Activated naive CD8-positive, alpha-beta T cell (primary cell): ENCODE results near the gene FOXJ3.

Source experiments
- H3K27ac Mint-ChIP-seq: one replicate; pipeline ENCODE4 v1.8.0; 2021; ENCODE audit warnings: mixed read lengths
- H3K27me3 Mint-ChIP-seq: one replicate; pipeline ENCODE4 v1.8.0; 2021; ENCODE audit warnings: mixed read lengths
- H3K36me3 Mint-ChIP-seq: one replicate; pipeline ENCODE4 v1.8.0; 2021; ENCODE audit warnings: mixed read lengths
- H3K4me1 Mint-ChIP-seq: one replicate; pipeline ENCODE4 v1.8.0; 2021; ENCODE audit warnings: low read depth, mixed read lengths
- H3K4me3 Mint-ChIP-seq: one replicate; pipeline ENCODE4 v1.8.0; 2021; ENCODE audit warnings: mild to moderate bottlenecking, mixed read lengths
- H3K9me3 Mint-ChIP-seq: one replicate; pipeline ENCODE4 v1.8.0; 2021; ENCODE audit warnings: low read depth, mixed read lengths

Gene FOXJ3

DNA sequence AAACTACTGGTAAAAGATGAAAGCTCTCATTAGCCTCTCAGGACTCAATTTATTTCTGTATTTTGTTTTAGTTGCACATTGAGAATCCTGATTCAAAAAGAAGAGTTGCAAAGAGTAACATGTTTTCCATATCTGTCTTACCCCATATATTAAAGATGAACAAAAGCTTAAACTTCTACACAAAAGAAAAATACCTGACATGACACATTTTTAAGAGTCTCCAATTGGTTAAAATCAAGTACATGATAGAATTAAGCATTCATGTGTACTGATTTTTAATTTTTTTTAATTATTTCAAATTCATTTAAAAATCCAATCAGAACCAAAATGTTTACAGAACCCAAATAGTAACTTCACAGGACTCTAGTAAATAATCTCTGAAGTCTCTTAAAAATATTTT lies 72.0 kb downstream of the FOXJ3 start:
- H3K9me3 Mint-ChIP-seq: no peaks in the 10 kb centered on the region
- H3K27ac Mint-ChIP-seq: no peak overlapping the region
- peaks cover 74% of the 10 kb centered on the region for H3K4me1 Mint-ChIP-seq
- H3K36me3 Mint-ChIP-seq: peaks cover 15% of the 10 kb centered on the region
- no peak overlapping the region for H3K4me3 Mint-ChIP-seq
- no peaks in the 10 kb centered on the region for H3K27me3 Mint-ChIP-seq

DNA sequence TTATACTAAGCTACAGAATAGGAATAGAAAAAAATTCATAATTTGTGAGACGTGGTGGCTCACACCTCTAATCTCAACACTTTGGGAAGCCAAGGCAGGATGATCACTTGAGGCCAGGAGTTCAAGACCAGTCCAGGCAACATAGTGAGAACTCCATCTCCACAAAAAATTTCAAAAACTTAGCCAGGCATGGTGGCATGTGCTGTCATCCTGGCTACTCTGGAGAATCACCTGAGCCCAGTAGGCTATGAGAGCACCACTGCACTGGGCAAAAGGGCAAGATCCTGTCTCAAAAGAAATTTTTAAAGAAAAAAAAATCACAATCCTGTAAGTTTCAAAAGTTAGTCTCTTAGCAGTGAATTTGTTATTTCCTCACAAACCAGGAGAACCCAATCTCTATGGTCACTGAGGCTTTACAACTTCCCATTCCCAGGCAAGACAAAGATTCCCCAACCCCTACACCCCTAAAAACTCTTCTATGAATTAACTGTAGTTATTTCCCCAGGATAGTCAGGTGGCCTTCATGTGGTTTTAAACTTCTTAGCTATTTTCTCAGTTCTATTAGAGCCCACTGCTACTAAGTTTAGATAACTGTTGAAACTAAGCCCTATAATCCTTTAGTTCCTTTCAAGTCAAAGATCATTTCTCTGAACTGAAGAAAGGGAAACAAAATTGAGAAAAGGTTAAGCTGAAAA lies 74.5 kb downstream of the FOXJ3 start:
- H3K9me3 Mint-ChIP-seq: no peaks in the 10 kb centered on the region
- H3K4me1 Mint-ChIP-seq: peaks cover 66% of the 10 kb centered on the region
- H3K27me3 Mint-ChIP-seq: no peaks in the 10 kb centered on the region
- peaks cover 16% of the 10 kb centered on the region for H3K36me3 Mint-ChIP-seq
- peak overlapping the region; percentile 1 for H3K27ac Mint-ChIP-seq
- H3K4me3 Mint-ChIP-seq: no peak overlapping the region

DNA sequence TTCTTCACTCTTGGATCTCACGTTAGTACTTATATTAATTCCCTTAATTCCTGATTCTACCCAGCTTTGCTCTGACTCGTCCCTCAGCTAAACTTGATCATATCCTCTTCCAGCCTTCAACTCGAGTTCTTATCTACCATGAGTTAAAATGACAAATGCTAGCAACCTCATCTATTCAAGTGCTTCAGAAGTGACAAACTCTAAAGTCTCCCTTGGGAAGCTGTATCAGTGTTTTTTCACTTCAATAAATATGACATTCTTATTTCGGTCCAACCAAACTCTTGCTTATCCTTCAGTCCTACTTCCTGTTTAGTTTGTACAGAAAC lies 75.3 kb downstream of the FOXJ3 start:
- H3K9me3 Mint-ChIP-seq: peaks cover 7% of the 10 kb centered on the region
- no peaks in the 10 kb centered on the region for H3K27me3 Mint-ChIP-seq
- peaks cover 64% of the 10 kb centered on the region for H3K4me1 Mint-ChIP-seq
- no peak overlapping the region for H3K4me3 Mint-ChIP-seq
- H3K27ac Mint-ChIP-seq: peak overlapping the region; percentile 1
- H3K36me3 Mint-ChIP-seq: peaks cover 19% of the 10 kb centered on the region

DNA sequence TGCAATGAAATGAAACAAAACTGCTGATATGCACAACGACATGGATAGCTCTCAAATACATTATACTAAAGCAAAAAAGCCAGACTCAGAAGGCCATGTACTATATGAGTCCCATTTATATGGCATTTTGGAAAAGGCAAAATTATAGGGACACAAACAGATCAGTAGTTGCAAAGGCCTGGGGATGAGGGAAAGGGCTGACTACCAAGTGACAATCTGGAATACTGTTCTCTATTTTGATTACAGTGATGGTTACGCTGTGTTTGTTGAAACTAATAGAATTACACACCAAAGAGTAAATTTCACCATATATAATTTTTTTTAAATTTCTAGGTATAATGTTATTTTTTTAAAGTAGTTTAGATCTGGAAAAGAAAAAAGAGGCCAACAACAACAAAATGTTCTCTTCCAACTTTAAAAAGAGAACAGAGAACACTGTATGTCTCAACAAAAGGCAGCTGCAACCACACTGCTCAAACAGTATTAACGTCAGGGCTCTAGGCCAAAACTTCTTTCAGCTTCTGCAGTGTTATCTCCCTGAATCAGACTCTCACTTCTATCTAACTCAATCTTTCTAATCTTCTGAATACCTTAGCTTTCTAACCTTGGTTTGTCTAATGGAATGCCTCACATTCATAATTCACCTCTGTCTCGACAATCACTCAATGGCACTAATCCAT lies 75.8 kb downstream of the FOXJ3 start:
- Mint-ChIP-seq H3K36me3 (peaks cover 15% of the 10 kb centered on the region), H3K27me3 (no peaks in the 10 kb centered on the region), H3K9me3 (peaks cover 7% of the 10 kb centered on the region), H3K4me1 (peaks cover 59% of the 10 kb centered on the region), H3K27ac (peak overlapping the region; percentile 55), H3K4me3 (no peak overlapping the region)

DNA sequence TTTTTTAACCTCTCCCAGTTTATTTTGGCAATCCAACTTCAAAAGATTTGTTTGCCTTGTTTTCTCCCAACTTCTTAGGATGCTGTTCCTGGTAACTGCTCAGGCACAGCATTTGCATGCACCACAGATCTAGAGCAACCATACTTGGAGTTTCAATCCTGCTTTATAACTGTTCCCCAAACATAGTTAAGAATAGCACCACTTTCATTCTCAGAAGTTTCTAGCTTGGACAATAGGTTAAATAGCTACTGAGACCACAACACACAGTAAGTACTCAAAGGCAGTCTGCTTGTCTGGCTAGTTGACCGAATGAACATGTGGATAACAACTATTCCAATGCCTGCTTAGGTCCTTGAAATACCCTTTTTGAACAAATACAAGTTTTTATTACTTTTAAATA lies 76.8 kb downstream of the FOXJ3 start:
- Mint-ChIP-seq H3K4me1 (peaks cover 53% of the 10 kb centered on the region), H3K9me3 (peaks cover 7% of the 10 kb centered on the region), H3K4me3 (no peak overlapping the region), H3K27me3 (no peaks in the 10 kb centered on the region), H3K36me3 (peaks cover 15% of the 10 kb centered on the region), H3K27ac (peak overlapping the region; percentile 1)

DNA sequence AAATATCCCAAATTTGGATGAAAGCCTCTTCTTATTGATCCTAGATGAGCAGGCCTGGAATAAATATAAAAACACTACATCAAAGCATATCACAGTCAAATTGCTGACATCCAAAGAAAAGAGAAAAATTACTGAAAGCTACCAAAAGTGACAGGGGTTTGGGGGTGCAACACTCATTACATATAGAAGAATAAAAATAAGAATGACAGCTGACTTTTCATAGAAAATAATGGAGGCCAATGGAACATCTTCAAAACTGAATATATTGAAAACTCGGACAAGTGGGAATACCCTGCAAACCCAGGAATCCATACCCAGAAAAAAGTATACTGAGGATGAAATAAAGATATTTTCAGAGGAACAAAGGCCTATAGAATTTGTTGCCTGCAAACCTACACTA lies 84.0 kb downstream of the FOXJ3 start:
- peaks cover 16% of the 10 kb centered on the region for H3K9me3 Mint-ChIP-seq
- H3K4me3 Mint-ChIP-seq: no peak overlapping the region
- H3K27me3 Mint-ChIP-seq: no peaks in the 10 kb centered on the region
- no peak overlapping the region for H3K27ac Mint-ChIP-seq
- peaks cover 34% of the 10 kb centered on the region for H3K4me1 Mint-ChIP-seq
- H3K36me3 Mint-ChIP-seq: peaks cover 31% of the 10 kb centered on the region

DNA sequence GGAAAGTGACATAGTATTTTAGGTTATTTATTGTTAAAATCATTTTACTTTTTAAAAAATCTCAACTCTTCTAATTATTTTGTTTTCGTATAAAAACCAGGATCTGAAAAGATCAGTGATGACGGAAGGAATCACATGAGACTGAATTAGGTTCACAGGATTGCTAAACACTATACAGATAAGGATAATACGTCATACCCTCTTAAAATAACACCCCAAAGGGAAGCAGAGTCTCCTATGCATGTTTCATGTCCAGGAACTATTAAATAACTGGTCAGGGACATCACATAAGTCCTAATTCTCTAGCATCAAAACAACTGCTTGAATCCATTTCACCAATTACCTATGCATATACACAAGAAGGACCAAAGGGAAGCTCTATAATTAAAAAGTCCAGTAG lies 84.9 kb downstream of the FOXJ3 start:
- Mint-ChIP-seq H3K27me3 (no peaks in the 10 kb centered on the region), H3K27ac (no peak overlapping the region), H3K4me3 (no peak overlapping the region), H3K36me3 (peaks cover 33% of the 10 kb centered on the region), H3K4me1 (peaks cover 41% of the 10 kb centered on the region), H3K9me3 (peaks cover 13% of the 10 kb centered on the region)

DNA sequence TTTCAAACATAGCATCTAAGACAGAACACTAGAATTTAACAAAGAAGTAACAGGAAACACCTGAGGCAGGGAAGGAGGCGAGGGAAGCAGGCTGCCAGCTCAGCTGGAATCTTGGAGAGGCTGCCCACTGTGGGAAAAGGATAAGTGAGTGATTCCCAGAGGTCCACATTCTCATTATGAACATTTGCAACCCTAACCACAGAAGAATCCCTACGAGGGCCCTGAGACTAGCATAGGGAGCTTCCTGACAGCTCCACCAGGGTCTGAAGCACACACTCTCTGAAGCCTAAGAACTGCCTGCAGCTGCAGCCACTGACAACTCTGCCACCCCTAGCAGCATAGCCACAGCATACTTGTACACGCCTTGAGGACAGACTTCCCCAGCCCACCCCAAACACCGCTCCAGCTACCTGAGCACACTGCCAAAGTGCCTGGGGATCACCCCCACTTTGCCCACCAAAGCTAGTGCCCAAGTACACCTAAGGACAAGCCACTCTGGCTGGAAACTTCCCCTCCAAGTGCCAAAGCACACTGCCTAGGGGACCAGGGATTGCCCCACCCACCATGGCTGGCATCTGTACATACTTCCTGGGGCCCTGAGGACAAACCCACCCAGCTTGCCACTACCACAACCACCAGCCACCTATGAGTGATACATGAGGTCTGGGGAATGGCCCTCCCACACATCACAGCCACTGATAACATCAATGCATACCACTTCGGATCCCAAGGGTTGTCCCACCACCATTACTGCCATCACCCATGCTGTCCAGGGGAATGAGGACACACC lies 93.9 kb downstream of the FOXJ3 start:
- H3K9me3 Mint-ChIP-seq: peaks cover 10% of the 10 kb centered on the region
- H3K36me3 Mint-ChIP-seq: peaks cover 55% of the 10 kb centered on the region
- peaks cover 48% of the 10 kb centered on the region for H3K4me1 Mint-ChIP-seq
- H3K27ac Mint-ChIP-seq: no peak overlapping the region
- H3K4me3 Mint-ChIP-seq: no peak overlapping the region
- no peaks in the 10 kb centered on the region for H3K27me3 Mint-ChIP-seq

DNA sequence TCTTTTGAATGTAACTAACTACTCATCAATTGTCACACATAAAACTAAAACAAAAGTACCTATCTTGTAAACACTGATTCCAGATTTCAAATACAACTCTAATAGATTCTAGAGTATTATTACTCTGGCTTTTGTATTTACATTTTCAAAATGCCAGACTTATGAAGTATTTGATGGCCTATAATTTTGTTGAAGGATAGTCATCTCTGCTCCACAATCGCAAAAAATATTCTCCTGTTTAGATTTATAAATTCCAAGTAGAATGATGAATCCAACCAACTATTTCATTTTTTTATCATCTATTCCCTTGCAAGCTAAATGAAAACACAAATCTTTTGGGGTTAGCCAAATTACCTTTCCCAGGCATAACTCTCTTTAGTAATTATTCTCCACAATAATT lies 95.5 kb downstream of the FOXJ3 start:
- H3K27me3 Mint-ChIP-seq: no peaks in the 10 kb centered on the region
- H3K36me3 Mint-ChIP-seq: peaks cover 51% of the 10 kb centered on the region
- peaks cover 10% of the 10 kb centered on the region for H3K9me3 Mint-ChIP-seq
- peaks cover 37% of the 10 kb centered on the region for H3K4me1 Mint-ChIP-seq
- no peak overlapping the region for H3K27ac Mint-ChIP-seq
- no peak overlapping the region for H3K4me3 Mint-ChIP-seq

DNA sequence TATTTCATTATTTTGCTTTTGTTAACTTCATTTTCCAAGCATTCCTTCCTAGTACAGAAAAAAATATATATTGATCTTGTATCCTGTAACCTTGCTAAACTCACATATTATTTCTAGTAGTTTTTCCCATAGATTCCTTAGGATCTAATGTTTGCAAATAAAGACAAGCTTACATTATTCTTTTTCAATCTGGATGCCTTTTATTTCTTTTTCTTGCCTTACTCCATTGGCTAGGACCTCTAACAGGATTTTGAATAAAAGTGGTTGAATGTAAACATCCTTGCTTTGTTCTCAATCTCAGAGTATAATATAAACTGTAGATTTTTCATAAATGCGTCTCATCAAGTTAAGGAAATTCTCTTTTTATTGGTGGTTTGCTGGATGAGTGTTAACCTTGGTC lies 96.0 kb downstream of the FOXJ3 start:
- peaks cover 47% of the 10 kb centered on the region for H3K36me3 Mint-ChIP-seq
- peaks cover 33% of the 10 kb centered on the region for H3K4me1 Mint-ChIP-seq
- no peak overlapping the region for H3K27ac Mint-ChIP-seq
- no peak overlapping the region for H3K4me3 Mint-ChIP-seq
- H3K9me3 Mint-ChIP-seq: peaks cover 10% of the 10 kb centered on the region
- H3K27me3 Mint-ChIP-seq: no peaks in the 10 kb centered on the region

DNA sequence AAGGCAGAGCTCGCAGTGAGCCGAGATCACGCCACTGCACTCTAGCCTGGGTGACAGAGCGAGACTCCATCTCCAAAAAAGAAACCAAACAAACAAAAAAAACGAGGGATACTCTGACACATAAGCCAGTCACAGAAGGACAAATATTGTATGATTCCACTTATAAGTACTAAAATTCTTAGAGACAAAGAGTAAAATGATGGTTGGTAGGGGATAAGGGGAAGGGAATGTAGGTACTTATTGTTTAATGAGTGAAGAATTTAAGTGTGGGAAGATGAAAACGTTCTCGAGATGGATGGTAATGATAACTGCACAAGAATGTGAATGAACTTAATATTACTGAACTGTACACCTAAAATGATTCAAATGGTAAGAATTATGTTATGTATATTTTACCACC lies 103.8 kb downstream of the FOXJ3 start:
- H3K27ac Mint-ChIP-seq: no peak overlapping the region
- peaks cover 21% of the 10 kb centered on the region for H3K4me1 Mint-ChIP-seq
- no peaks in the 10 kb centered on the region for H3K27me3 Mint-ChIP-seq
- no peak overlapping the region for H3K4me3 Mint-ChIP-seq
- H3K9me3 Mint-ChIP-seq: no peaks in the 10 kb centered on the region
- H3K36me3 Mint-ChIP-seq: peaks cover 3% of the 10 kb centered on the region

DNA sequence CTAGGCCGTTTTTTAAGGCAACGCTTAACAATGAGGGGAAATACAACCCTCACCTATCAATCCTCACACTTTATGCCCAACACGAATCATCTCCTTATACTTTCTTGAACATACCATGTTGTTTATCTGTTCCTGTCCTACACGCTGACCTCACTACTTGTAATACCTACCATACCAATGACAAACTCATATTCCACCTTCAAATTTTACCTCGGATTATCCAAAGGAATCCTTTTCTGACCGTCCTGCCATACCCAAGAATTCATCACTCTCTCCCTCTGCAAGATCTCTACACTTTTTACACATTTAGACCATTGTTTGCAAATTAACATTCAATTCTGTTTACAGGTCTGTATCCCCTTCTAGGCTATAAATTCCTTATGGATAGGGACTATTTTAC lies 106.1 kb downstream of the FOXJ3 start:
- H3K36me3 Mint-ChIP-seq: peaks cover 2% of the 10 kb centered on the region
- H3K4me1 Mint-ChIP-seq: peaks cover 18% of the 10 kb centered on the region
- no peaks in the 10 kb centered on the region for H3K9me3 Mint-ChIP-seq
- H3K27me3 Mint-ChIP-seq: no peaks in the 10 kb centered on the region
- peak overlapping the region; percentile 16 for H3K27ac Mint-ChIP-seq
- no peak overlapping the region for H3K4me3 Mint-ChIP-seq

DNA sequence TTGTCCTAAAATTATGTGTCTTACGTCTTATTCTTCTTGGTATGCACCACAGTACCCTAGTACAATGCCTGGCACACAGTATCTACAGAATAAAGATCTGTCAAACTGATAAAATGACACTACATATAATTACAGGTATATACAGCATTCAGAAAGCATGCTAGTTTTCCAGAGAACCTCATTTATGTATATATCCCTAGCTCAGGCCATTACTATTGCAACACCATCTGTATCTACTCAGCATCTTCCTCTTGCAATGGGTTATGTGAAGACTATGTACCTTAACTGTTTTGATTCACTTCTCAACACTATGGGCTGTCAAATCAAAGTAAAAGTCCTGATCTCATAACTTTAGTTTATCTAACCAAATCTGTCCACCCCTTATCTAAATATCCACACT lies 112.0 kb downstream of the FOXJ3 start:
- Mint-ChIP-seq H3K9me3 (peaks cover 7% of the 10 kb centered on the region), H3K4me1 (peaks cover 43% of the 10 kb centered on the region), H3K36me3 (peaks cover 27% of the 10 kb centered on the region), H3K27ac (no peak overlapping the region), H3K4me3 (no peak overlapping the region), H3K27me3 (no peaks in the 10 kb centered on the region)

DNA sequence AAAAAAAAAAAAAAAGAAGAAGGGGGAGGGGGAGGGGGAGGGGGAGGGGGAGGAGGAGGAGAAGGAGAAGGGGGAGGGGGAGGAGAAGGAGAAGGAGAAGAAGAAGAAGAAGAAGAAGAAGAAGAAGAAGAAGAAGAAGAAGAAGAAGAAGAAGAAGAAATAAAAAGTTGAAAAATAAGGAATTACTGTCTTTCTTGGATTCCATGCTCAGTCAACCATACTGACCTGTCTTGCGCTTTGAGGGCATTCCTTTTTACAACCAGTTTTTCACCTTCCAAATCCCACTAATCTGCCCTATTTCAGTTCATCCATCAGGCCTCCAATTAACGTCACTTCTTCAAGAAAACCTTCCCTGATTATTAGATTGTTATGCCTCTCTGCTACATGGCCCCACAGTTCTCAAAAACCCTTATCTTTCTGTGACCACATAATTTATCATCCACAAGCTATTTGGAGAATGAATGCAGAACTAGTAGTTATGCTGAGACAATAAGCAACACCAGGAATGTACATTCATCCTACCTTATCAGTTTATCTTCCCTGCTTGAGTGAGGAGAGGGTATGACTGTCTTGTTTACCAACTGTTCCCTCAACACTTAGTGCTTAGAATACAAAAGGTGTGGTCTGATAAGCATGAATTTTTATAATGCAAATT lies 113.0 kb downstream of the FOXJ3 start:
- Mint-ChIP-seq H3K4me1 (peaks cover 45% of the 10 kb centered on the region), H3K36me3 (peaks cover 35% of the 10 kb centered on the region), H3K27me3 (no peaks in the 10 kb centered on the region), H3K27ac (no peak overlapping the region), H3K9me3 (peaks cover 13% of the 10 kb centered on the region), H3K4me3 (no peak overlapping the region)

DNA sequence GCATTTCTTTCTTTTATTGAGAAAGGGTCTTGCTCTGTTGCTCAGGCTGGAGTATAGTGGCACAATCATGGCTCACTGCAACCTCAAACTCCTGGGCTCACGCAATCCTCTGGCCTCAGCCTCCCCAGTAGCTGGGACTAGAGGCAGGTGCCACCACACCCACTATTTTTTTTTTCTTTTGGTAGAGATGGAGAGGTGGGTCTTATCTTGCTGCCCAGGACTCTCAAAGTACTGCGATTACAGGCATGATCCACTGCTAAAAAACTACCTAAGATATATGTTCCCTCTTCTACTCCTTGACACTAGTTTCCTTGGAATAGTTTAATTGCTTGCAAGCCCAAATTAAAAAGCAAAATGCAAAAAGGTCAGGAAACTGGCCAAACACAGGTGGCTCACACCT lies 113.6 kb downstream of the FOXJ3 start:
- Mint-ChIP-seq H3K27ac (no peak overlapping the region), H3K4me3 (no peak overlapping the region), H3K27me3 (no peaks in the 10 kb centered on the region), H3K9me3 (peaks cover 13% of the 10 kb centered on the region), H3K36me3 (peaks cover 35% of the 10 kb centered on the region), H3K4me1 (peaks cover 45% of the 10 kb centered on the region)
